ENCODE data around the gene RDX. TPM values are rescaled to one million over a fixed set of nuclear protein-coding genes. Genes with fewer than 3 reads are reported as not detected.

Gene RDX
- total and polyA plus RNA-seq, 2 experiments from 2014 or later = 45.2 to 226 TPM

DNA sequence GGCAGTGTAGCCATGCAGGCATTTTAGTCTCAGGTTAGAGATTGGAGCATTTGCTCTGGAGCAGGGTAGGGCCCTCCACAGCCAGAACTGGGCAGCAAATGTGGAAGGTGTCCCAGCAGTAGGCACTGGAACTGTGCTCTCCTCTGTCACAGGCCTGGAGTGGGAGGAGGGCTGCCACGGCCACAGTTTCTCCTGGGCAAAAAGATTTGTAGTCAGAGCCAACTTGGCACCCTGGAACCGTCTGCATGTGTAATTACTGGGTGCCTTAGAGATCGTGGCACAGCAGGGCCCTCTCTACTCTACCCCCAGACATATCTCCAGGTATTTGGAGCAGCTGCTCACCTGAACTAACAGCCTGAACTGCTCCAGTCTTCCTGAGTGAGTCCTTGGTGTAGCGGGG, 109.5 kb downstream of the RDX start (continued):
- TF ChIP-seq, protein P1, sequence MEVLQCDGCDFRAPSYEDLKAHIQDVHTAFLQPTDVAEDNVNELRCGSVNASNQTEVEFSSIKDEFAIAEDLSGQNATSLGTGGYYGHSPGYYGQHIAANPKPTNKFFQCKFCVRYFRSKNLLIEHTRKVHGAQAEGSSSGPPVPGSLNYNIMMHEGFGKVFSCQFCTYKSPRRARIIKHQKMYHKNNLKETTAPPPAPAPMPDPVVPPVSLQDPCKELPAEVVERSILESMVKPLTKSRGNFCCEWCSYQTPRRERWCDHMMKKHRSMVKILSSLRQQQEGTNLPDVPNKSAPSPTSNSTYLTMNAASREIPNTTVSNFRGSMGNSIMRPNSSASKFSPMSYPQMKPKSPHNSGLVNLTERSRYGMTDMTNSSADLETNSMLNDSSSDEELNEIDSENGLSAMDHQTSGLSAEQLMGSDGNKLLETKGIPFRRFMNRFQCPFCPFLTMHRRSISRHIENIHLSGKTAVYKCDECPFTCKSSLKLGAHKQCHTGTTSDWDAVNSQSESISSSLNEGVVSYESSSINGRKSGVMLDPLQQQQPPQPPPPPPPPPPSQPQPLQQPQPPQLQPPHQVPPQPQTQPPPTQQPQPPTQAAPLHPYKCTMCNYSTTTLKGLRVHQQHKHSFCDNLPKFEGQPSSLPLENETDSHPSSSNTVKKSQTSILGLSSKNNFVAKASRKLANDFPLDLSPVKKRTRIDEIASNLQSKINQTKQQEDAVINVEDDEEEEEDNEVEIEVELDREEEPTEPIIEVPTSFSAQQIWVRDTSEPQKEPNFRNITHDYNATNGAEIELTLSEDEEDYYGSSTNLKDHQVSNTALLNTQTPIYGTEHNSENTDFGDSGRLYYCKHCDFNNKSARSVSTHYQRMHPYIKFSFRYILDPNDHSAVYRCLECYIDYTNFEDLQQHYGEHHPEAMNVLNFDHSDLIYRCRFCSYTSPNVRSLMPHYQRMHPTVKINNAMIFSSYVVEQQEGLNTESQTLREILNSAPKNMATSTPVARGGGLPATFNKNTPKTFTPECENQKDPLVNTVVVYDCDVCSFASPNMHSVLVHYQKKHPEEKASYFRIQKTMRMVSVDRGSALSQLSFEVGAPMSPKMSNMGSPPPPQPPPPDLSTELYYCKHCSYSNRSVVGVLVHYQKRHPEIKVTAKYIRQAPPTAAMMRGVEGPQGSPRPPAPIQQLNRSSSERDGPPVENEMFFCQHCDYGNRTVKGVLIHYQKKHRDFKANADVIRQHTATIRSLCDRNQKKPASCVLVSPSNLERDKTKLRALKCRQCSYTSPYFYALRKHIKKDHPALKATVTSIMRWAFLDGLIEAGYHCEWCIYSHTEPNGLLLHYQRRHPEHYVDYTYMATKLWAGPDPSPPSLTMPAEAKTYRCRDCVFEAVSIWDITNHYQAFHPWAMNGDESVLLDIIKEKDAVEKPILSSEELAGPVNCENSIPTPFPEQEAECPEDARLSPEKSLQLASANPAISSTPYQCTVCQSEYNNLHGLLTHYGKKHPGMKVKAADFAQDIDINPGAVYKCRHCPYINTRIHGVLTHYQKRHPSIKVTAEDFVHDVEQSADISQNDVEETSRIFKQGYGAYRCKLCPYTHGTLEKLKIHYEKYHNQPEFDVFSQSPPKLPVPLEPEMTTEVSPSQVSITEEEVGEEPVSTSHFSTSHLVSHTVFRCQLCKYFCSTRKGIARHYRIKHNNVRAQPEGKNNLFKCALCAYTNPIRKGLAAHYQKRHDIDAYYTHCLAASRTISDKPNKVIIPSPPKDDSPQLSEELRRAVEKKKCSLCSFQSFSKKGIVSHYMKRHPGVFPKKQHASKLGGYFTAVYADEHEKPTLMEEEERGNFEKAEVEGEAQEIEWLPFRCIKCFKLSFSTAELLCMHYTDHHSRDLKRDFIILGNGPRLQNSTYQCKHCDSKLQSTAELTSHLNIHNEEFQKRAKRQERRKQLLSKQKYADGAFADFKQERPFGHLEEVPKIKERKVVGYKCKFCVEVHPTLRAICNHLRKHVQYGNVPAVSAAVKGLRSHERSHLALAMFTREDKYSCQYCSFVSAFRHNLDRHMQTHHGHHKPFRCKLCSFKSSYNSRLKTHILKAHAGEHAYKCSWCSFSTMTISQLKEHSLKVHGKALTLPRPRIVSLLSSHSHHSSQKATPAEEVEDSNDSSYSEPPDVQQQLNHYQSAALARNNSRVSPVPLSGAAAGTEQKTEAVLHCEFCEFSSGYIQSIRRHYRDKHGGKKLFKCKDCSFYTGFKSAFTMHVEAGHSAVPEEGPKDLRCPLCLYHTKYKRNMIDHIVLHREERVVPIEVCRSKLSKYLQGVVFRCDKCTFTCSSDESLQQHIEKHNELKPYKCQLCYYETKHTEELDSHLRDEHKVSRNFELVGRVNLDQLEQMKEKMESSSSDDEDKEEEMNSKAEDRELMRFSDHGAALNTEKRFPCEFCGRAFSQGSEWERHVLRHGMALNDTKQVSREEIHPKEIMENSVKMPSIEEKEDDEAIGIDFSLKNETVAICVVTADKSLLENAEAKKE (CRISPR knock-in tag; IDR thresholded peaks at IDR 0.05) = no peak
- TF ChIP-seq NANOG (IDR thresholded peaks at IDR 0.05; ENCODE audit: borderline replicate concordance) (no peak), ZNF114 (CRISPR knock-in tag; IDR thresholded peaks at IDR 0.05) (no peak), JUNB (IDR thresholded peaks at IDR 0.05; ENCODE audit: unreplicated experiment) (no peak), CREB1 (CRISPR knock-in tag; IDR thresholded peaks at IDR 0.05; ENCODE audit: low read depth) (no peak), EZH2 (IDR thresholded peaks at IDR 0.05; ENCODE audit: low read depth, unreplicated experiment) (no peak), ZNF331 (CRISPR knock-in tag; IDR thresholded peaks at IDR 0.05; ENCODE audit: low read depth) (no peak), POLR2AphosphoS5 (IDR thresholded peaks at IDR 0.05; ENCODE audit: low read depth) (no peak)

DNA sequence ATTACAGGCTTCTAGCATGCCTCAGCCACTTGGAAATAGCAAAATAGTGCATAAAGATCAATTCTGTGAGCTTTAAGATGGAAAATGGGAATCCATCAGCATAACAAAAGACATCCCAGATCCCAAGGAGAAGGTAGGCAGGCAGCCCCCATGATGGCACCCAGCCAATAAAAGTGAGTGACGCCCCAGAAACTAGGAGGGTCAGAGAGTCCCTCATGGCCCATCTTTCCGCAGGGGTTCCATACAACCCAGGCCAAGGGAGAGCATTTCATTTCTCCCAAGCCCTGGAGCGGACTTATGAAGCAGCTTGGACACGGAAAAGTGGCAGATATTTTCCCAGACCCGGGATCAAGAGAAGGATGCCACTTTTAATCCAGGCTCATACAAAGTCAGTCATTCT, 110.0 kb downstream of the RDX start:
- Histone ChIP-seq H3K79me2 (replicated peaks; ENCODE audit: insufficient read depth) (no peaks in the 10 kb centered on the region), H3K27me3 (ENCODE audit: insufficient read depth) (no peaks in the 10 kb centered on the region), H3K4me2 (peak overlapping the region; percentile 55), H3K9me2 (ENCODE audit: insufficient read depth) (peaks cover 5% of the 10 kb centered on the region; the same call in 1 of the 2 replicates), H3K36me3 (ENCODE audit: insufficient read depth) (no peaks in the 10 kb centered on the region), H4K20me1 (replicated peaks; ENCODE audit: insufficient read depth) (no peaks in the 10 kb centered on the region), H3F3A (replicated peaks; ENCODE audit: low read depth) (no peaks in the 10 kb centered on the region), H3K4me3 (no peak overlapping the region), H2AFZ (peak overlapping the region; percentile 47; the same call in 1 of the 2 replicates), H3K4me1 (ENCODE audit: insufficient read depth) (peaks cover 18% of the 10 kb centered on the region), H3K27ac (ENCODE audit: low read depth) (no peak overlapping the region)
- Mint-ChIP-seq H3K9me3 (no peaks in the 10 kb centered on the region), H3K27ac (no peak overlapping the region), H3K4me1 (peaks cover 26% of the 10 kb centered on the region), H3K27me3 (ENCODE audit: insufficient read depth, low read depth, poor library complexity) (peaks cover 10% of the 10 kb centered on the region), H3K36me3 (ENCODE audit: low read depth) (no peaks in the 10 kb centered on the region), H3K4me3 (no peak overlapping the region)
- peak; percentile 22; the same call in 1 of the 3 replicates for ATAC-seq
- DNase-seq (ENCODE audit: low spot score) = no peak
- TF ChIP-seq, protein P2, sequence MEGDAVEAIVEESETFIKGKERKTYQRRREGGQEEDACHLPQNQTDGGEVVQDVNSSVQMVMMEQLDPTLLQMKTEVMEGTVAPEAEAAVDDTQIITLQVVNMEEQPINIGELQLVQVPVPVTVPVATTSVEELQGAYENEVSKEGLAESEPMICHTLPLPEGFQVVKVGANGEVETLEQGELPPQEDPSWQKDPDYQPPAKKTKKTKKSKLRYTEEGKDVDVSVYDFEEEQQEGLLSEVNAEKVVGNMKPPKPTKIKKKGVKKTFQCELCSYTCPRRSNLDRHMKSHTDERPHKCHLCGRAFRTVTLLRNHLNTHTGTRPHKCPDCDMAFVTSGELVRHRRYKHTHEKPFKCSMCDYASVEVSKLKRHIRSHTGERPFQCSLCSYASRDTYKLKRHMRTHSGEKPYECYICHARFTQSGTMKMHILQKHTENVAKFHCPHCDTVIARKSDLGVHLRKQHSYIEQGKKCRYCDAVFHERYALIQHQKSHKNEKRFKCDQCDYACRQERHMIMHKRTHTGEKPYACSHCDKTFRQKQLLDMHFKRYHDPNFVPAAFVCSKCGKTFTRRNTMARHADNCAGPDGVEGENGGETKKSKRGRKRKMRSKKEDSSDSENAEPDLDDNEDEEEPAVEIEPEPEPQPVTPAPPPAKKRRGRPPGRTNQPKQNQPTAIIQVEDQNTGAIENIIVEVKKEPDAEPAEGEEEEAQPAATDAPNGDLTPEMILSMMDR (conservative IDR thresholded peaks at IDR 0.05; ENCODE audit: low read depth in 2 of 2) = no peak
- no peak for TF ChIP-seq STAT1 (IDR thresholded peaks at IDR 0.05; ENCODE audit: unreplicated experiment)

All from GM23338 (cell line).